Measurements from ENCODE around the gene INPP5E.

INPP5E gene

GRCh38 chr9:136404801-136405136 is 34.9 kb downstream of the INPP5E start:
- no peak for DNase-seq (ENCODE audit: low read depth)

- DNase-seq (ENCODE audit: low read depth), result no peak
Observed at GRCh38 chr9:136403915-136404800, 35.5 kb downstream of the INPP5E start.

- DNase-seq (ENCODE audit: low read depth), result peak; percentile 56
Observed at GRCh38 chr9:136403538-136403914, 36.1 kb downstream of the INPP5E start.

GRCh38 chr9:136402067-136402466 is 37.6 kb downstream of the INPP5E start:
- DNase-seq (ENCODE audit: low read depth), result no peak

- DNase-seq (ENCODE audit: low read depth), result no peak
Observed at GRCh38 chr9:136401173-136401922, 38.3 kb downstream of the INPP5E start.

GRCh38 chr9:136400038-136400834 is 39.4 kb downstream of the INPP5E start, which contains the start of gene SNAPC4:
Gene SNAPC4 (minus strand): TSS chr9:136400170. CDS start chr9:136398428, 1,742 bp downstream.
- peak; percentile 82 for DNase-seq (ENCODE audit: low read depth)

GRCh38 chr9:136399176-136400037 is 40.2 kb downstream of the INPP5E start:
- DNase-seq (ENCODE audit: low read depth), result no peak

- DNase-seq (ENCODE audit: low read depth), result no peak
Observed at GRCh38 chr9:136398286-136398685, 41.4 kb downstream of the INPP5E start.

- DNase-seq (ENCODE audit: low read depth), result no peak
Observed at GRCh38 chr9:136397643-136398042, 42.0 kb downstream of the INPP5E start.

GRCh38 chr9:136396219-136396515 is 43.5 kb downstream of the INPP5E start:
- DNase-seq (ENCODE audit: low read depth), result no peak

GRCh38 chr9:136395345-136396218 is 44.1 kb downstream of the INPP5E start:
- DNase-seq (ENCODE audit: low read depth), result no peak

GRCh38 chr9:136395020-136395340 is 44.7 kb downstream of the INPP5E start:
- no peak for DNase-seq (ENCODE audit: low read depth)

GRCh38 chr9:136394312-136395019 is 45.2 kb downstream of the INPP5E start:
- DNase-seq (ENCODE audit: low read depth), result no peak

GRCh38 chr9:136393531-136393930 is 46.1 kb downstream of the INPP5E start:
- DNase-seq (ENCODE audit: low read depth), result no peak

GRCh38 chr9:136392538-136393449 is 46.9 kb downstream of the INPP5E start:
- DNase-seq (ENCODE audit: low read depth), result no peak

GRCh38 chr9:136391737-136392537 is 47.7 kb downstream of the INPP5E start:
- no peak for DNase-seq (ENCODE audit: low read depth)

GRCh38 chr9:136389396-136389795 is 50.2 kb downstream of the INPP5E start:
- DNase-seq (ENCODE audit: low read depth), result no peak

- no peak for DNase-seq (ENCODE audit: low read depth)
Observed at GRCh38 chr9:136387217-136387616, 52.4 kb downstream of the INPP5E start.

Data from activated T-helper 1 cell treated with Interleukin-2 at 50 U/mL for 16 hours (primary cell).